Fibroblast of the conjunctiva (primary cell): Measurements from ENCODE around the gene CEP170B.
"Not testable (repeated sequence)": the region's sequence is repeated elsewhere in the genome, so short reads cannot be mapped to it uniquely, and the experiment has no call there.

Source experiments
- DNase-seq: peaks from one replicate; pipeline ENCODE4 v3.0.0-alpha.2; 2010; ENCODE audit warnings: low read depth

Gene CEP170B

DNA sequence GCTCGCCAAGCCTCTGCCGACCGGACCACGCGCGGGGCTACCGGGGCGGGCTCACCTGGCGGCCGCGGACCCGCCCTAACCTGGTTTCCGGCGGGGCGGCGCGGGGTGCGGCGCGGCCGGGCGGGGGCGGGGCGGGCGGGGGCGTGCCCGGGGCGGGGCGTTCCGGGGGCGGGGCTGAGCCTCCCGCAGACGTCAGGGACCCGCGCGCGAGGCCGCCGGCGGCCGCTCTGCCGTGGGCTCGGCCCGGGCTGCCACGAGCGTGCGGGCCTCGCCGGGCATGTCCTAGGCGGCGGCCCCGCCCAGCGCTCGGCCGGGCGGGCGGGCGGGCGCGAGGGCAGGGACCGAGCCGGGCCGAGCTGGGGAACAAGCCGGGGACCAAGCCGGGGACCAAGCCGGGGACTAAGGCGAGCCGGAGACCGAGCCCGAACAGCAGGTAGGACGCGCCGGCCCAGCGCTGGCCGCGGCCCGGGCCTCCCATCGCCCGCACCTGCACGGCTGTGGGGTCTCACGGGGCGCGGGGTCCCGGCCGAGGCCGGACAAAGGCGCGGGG, at the start of gene CEP170B:
Gene CEP170B (plus strand): TSS at position 188 of the 550 bp plus-strand sequence. CDS start 3,183 bp downstream, outside the sequence.
- no peak for DNase-seq

DNA sequence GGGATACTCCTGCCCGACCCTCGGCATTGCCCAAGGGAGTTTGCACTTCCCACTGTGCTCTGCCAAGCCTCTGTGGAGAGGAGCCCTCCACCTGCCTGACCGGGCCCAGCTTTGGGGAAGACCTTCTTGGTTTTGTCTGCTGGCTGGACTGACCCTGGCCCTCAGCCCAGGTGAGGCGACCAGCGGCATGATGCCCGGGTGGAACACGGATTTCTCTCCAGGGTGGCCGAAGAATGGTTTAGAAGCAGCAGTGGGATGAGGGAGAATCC, 48.5 kb upstream of the CEP170B start:
- no peak for DNase-seq

- no peak for DNase-seq
Observed at GRCh38 chr14:104817930-104818713, 46.9 kb upstream of the CEP170B start.

GRCh38 chr14:104818714-104819161, 46.3 kb upstream of the CEP170B start:
- no peak for DNase-seq

DNA sequence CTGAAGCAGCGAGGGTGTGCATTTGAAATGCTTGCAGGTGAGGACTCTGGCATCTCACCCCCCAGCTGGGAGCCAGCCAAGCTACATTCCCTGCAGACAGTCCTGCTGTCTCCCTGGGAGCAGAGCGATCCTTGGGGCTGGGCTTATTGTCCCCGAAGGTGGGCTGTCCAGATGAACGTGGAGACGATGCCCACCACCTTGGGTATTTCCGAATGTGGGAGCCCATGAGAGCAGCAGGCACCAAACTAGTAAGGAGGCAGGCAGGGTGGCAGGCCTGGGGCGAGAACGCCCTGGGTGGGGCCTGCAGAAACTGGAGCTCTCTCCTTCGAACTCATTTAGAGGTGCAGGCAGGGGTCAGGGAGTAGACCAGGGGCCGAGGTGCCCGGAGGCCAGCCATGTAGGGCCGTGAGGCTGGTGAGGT, 45.7 kb upstream of the CEP170B start:
- DNase-seq = no peak

- DNase-seq = peak; percentile 38
Observed at GRCh38 chr14:104820669-104821228, 44.3 kb upstream of the CEP170B start.

DNA sequence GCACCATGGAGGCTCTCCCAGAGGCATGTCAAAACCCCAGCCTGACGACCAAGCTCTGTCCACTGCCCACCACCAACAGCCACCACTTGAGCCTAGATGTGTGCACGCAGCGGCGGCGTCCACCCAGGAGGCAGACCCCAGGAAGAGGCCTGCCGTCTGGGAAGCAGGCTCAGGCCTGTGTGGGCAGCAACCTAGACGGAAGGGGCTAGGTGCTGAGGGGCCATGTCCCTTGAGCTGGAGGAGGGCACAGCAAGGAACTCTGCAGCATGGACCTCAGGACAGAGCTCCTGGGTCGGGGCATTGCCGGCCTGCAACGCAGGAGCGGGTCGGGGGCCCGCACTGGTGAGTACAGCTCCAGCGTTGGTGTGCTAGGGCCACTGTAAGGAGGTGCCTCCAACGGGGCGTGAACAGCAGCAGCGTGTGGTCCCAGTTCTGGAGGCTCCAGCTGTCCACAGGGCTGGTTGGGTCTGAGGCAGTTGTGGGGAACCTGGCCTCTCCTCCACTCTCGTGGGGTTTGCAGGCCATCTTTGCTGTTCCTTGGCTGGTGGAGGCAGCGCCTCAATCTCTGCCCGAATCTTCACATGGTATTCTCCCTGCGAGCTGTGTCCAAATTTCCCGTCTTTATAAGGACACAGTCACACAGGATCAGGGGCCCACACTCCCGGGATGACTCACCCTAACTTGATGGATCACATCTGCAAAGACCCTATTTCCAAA, 43.7 kb upstream of the CEP170B start:
- DNase-seq = no peak

- DNase-seq = no peak
Observed at GRCh38 chr14:104821971-104822608, 43.0 kb upstream of the CEP170B start.

- no peak for DNase-seq
Observed at GRCh38 chr14:104822821-104823615, 42.0 kb upstream of the CEP170B start.

GRCh38 chr14:104824353-104824997, 40.6 kb upstream of the CEP170B start:
- no peak for DNase-seq

GRCh38 chr14:104826189-104826860, 38.7 kb upstream of the CEP170B start:
- peak; percentile 49 for DNase-seq

GRCh38 chr14:104826861-104827176, 38.2 kb upstream of the CEP170B start:
- no peak for DNase-seq

GRCh38 chr14:104827177-104828055, 37.7 kb upstream of the CEP170B start:
- DNase-seq = no peak

DNA sequence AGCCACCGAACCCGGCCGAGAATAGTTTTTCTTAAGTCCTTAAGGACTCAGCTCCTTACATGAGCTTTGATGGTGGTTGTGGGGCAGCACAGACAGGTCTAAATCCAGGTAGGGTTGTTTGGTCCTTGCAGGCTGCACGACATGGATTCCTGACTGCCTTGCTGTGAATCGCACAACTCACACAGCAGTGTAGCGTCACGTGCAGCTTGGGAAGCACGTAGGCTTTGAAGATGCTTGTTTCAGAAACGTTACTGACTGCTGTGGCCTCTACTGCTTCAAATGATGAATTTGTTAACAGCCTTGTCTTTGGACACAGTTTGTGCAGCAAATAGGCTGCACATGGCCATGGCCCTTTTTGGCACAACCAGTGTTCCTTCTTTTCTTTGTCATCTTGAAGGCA, 34.3 kb upstream of the CEP170B start:
- no peak for DNase-seq

GRCh38 chr14:104836171-104836935, 28.7 kb upstream of the CEP170B start:
- not testable (repeated sequence) for DNase-seq

DNA sequence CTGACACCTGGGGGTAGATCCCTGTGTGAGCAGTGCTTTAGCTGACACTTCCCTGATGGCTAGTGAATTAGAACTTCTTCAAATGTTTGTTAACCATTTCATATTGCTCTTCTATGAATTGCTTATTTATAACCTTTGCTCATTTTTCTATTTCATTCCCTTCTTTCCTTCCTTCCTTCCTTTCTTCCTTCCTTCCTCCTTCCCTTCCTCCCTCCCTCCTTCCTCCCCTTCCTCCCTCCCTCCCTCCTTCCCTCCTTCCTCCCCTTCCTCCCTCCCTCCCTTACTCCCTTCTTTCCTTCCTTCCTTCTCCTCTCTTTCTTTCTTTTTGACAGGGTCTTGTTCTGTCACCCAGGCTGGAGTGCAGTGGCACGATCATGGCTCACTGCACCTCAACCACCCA, 23.3 kb upstream of the CEP170B start:
- no peak for DNase-seq

- DNase-seq = no peak
Observed at GRCh38 chr14:104843006-104843405, 22.1 kb upstream of the CEP170B start.

DNA sequence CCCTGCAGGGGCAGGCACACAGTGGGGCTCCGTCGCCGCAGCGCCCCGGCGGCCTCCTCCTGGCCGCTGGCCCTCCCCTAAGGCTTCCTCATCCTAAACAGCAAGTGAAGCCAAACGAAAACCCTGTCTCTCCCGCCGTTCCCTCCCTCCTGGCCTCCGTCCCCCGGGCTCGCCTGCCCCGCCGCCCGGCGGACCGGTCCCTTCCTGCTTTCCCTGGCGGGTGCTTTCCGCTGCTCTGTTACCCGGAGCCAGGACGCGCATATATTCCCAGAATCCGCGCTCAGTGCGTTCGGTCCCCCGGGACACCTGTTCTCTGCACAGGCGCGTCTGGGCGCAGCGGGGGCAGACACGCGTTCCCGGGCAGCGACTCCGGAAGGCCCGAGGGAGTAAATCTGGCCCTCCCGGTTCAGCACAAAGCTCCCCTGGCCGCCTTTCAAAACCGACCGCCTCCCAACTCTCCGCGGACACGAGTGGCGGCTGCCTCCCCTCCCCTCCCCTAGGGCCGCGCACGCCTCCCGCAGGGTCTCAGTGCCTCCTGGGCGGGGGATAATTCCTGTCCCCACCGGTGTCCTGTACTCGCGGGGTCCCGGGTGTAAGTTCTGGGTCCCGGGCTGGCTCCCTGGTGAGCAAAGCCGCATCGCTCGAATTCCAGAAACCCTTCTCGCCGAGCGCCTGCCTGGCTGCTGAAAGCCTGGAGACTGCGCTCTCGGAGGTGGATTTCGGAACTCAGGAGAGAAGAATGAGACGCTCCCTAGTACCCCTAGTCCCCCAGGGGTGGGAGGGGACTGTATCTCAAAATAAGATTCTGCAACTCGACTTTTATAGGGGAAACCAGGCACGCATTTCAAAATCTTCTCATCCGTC, 21.4 kb upstream of the CEP170B start:
- no peak for DNase-seq
